DND-41 (cell line): Measurements from ENCODE around the gene TEX19.

Experiments
- CTCF ChIP-seq: IDR thresholded peaks from 2 replicates; pipeline ENCODE4 v1.5.1; 2012; ENCODE audit warnings: borderline replicate concordance, low read length, moderate library complexity, mild to moderate bottlenecking; ENCODE audit not compliant: poor library complexity, severe bottlenecking; ENCODE audit errors: extremely low read depth
- EZH2 ChIP-seq: IDR thresholded peaks from 3 replicates; pipeline ENCODE4 v1.6.1; 2012; ENCODE audit warnings: borderline replicate concordance, low read depth, mild to moderate bottlenecking, moderate library complexity, low read length, inconsistent platforms; ENCODE audit not compliant: severe bottlenecking

- TF ChIP-seq CTCF (no peak), EZH2 (no peak)
Measured at GRCh38 chr17:82396601-82397435, 37.8 kb downstream of the TEX19 start.
